Endothelial cell of umbilical vein (primary cell): ENCODE measurements around the gene CENPP. TPM values are rescaled to one million over a fixed set of nuclear protein-coding genes. Genes with fewer than 3 reads are reported as not detected.

ENCODE experiments used
- BruUV-seq: library from RNA; stranded (reverse); fragments of 400-500 nt; replicated peaks from 2 replicates; lab custom pipeline; 2021; lab: Mats Ljungman, UMichigan
- CTCF ChIA-PET: fragments of 300-600, 350-600 bp; sonication (Branson Sonifier 250); formaldehyde crosslinking; loops from one replicate; lab custom pipeline; 2021; ENCODE audit warnings: antibody characterized with exemption, inconsistent platforms; lab: Charles Lee
- POLR2A ChIA-PET: fragments of 300-600, 350-600 bp; sonication (Branson Sonifier 250); formaldehyde crosslinking; loops from one replicate; lab custom pipeline; 2021; ENCODE audit warnings: antibody characterized with exemption, inconsistent platforms; lab: Charles Lee
- DNase-seq: peaks from one replicate; pipeline ENCODE4 v3.0.0-alpha.2; 2011; ENCODE audit warnings: low read depth, low spot score
- FAIRE-seq: peaks from 2 replicates; lab custom pipeline; 2011; peaks lifted over from hg19 to GRCh38; lab: Jason Lieb, UNC
- H2AFZ ChIP-seq: 2 replicates; pipeline ENCODE4 v1.6.0; 2012; ENCODE audit warnings: low read depth, low read length, control low read depth, inconsistent platforms
- H3K27ac ChIP-seq: 2 replicates; pipeline ENCODE4 v1.5.1; 2011; ENCODE audit warnings: low read depth, mild to moderate bottlenecking, control low read depth, low read length, moderate library complexity; ENCODE audit not compliant: insufficient read depth
- H3K27me3 ChIP-seq, 2 experiments: 2 replicates each; pipeline versions ENCODE4 v1.6.0 to v1.6.1; 2011; ENCODE audit warnings: low read length in 2 of 2, mixed read lengths in 1 of 2; ENCODE audit not compliant: control insufficient read depth in 2 of 2, insufficient read depth in 2 of 2
- H3K36me3 ChIP-seq, 2 experiments: 2 replicates in 1 of 2; 3 replicates in 1 of 2; pipeline ENCODE4 v1.5.1; 2011; ENCODE audit warnings: low read length in 2 of 2, mild to moderate bottlenecking in 1 of 2, moderate library complexity in 1 of 2; ENCODE audit not compliant: control insufficient read depth in 2 of 2, insufficient read depth in 2 of 2; ENCODE audit errors: extremely low read depth in 1 of 2
- H3K4me1 ChIP-seq: 3 replicates; pipeline ENCODE4 v1.5.1; 2011; ENCODE audit warnings: mild to moderate bottlenecking, low read length; ENCODE audit not compliant: control insufficient read depth, insufficient read depth; ENCODE audit errors: extremely low read depth
- H3K4me2 ChIP-seq: 2 replicates; pipeline ENCODE4 v1.6.1; 2011; ENCODE audit warnings: low read length, control low read depth, mixed read lengths; ENCODE audit not compliant: insufficient read depth
- H3K4me3 ChIP-seq, 3 experiments: fragments of 200-600 bp in 1 of 3; sonication (generic), shearing (Covaris generic) in 1 of 3; replicated peaks in 1 of 3; 2 replicates each; pipeline ENCODE4 v1.5.1; 2011 to 2016; ENCODE audit warnings: control low read depth in 3 of 3, low read length in 3 of 3, mild to moderate bottlenecking in 2 of 3, inconsistent platforms in 1 of 3, low read depth in 1 of 3, moderate library complexity in 1 of 3; ENCODE audit not compliant: insufficient read depth in 1 of 3
- H3K79me2 ChIP-seq: 2 replicates; pipeline ENCODE4 v1.6.0; 2012; ENCODE audit warnings: low read length, inconsistent platforms; ENCODE audit not compliant: control insufficient read depth, insufficient read depth
- H3K9ac ChIP-seq: replicated peaks from 2 replicates; pipeline ENCODE3; 2011; ENCODE audit warnings: low read length, control low read depth; ENCODE audit not compliant: insufficient read depth; ENCODE audit errors: extremely low read depth
- H3K9me1 ChIP-seq: replicated peaks from 3 replicates; pipeline ENCODE4 v1.6.0; 2011; ENCODE audit warnings: mild to moderate bottlenecking, low read length; ENCODE audit not compliant: control insufficient read depth, insufficient read depth; ENCODE audit errors: extremely low read depth
- H3K9me3 ChIP-seq: replicated peaks from 2 replicates; pipeline ENCODE4 v1.5.1; 2012; ENCODE audit warnings: low read length, inconsistent platforms; ENCODE audit not compliant: control insufficient read depth, insufficient read depth
- H4K20me1 ChIP-seq: replicated peaks from 2 replicates; pipeline ENCODE3; 2011; ENCODE audit warnings: mild to moderate bottlenecking, low read length; ENCODE audit not compliant: control insufficient read depth, insufficient read depth; ENCODE audit errors: extremely low read depth
- CTCF ChIP-seq, 2 donors: IDR thresholded peaks; 1 replicate in 1 of 2; 2 replicates in 1 of 2; pipeline ENCODE4 v1.5.1; 2011; ENCODE audit warnings: low read length in 2 of 2, mild to moderate bottlenecking in 2 of 2, moderate library complexity in 2 of 2, control low read depth in 1 of 2, inconsistent platforms in 1 of 2, low read depth in 1 of 2; ENCODE audit not compliant: insufficient read depth in 1 of 2; ENCODE audit errors: extremely low read depth in 1 of 2
- EZH2 ChIP-seq: IDR thresholded peaks from 2 replicates; pipeline ENCODE4 v1.6.1; 2012; ENCODE audit warnings: borderline replicate concordance, low read depth, mild to moderate bottlenecking, moderate library complexity, low read length, inconsistent platforms; ENCODE audit not compliant: severe bottlenecking
- FOS ChIP-seq: IDR thresholded peaks from 2 replicates; pipeline ENCODE4 v1.6.1; 2011; ENCODE audit warnings: mild to moderate bottlenecking, low read length, moderate library complexity, borderline replicate concordance; ENCODE audit not compliant: insufficient read depth
- GATA2 ChIP-seq: IDR thresholded peaks from 2 replicates; pipeline ENCODE4 v1.7.0; 2011; ENCODE audit warnings: low read depth, mild to moderate bottlenecking, moderate library complexity, mixed read lengths, low read length; ENCODE audit not compliant: insufficient read length, insufficient read depth
- JUN ChIP-seq: IDR thresholded peaks from 2 replicates; pipeline ENCODE4 v1.6.1; 2011; ENCODE audit warnings: borderline replicate concordance, low read depth; ENCODE audit not compliant: insufficient read length, insufficient read depth
- MAX ChIP-seq: IDR thresholded peaks from 2 replicates; pipeline ENCODE4 v1.6.1; 2011; ENCODE audit not compliant: insufficient read depth, insufficient read length
- MYC ChIP-seq: IDR thresholded peaks from one replicate; pipeline ENCODE4 v1.6.1; 2011; ENCODE audit warnings: mild to moderate bottlenecking, low read depth, low read length
- POLR2A ChIP-seq: IDR thresholded peaks from 2 replicates; pipeline ENCODE4 v1.6.1; 2012; ENCODE audit warnings: low read depth, mild to moderate bottlenecking, control low read depth, low read length
- POLR2AphosphoS5 ChIP-seq: IDR thresholded peaks from 2 replicates; pipeline ENCODE4 v1.6.1; 2012; ENCODE audit warnings: low read depth, mild to moderate bottlenecking, control low read depth, low read length, moderate library complexity; ENCODE audit not compliant: insufficient read depth
- dilution Hi-C: fragments of 300-500 bp; cut with MboI; formaldehyde crosslinking; loops from one replicate; pipeline ENCODE4 v1.15.0; 2019; ENCODE audit warnings: low sequenced_read_pairs; ENCODE audit not compliant: extremely low pct_ligation_motif_present
- intact Hi-C: fragments of 100-400 bp; cut with micrococcal nuclease; formaldehyde crosslinking; loops from one replicate; pipeline ENCODE4 v1.10.0; 2022
- polyA plus RNA-seq, 4 experiments: library from polyadenylated mRNA; depleted of rRNA in 3 of 4; stranded (reverse) in 3 of 4; unstranded in 1 of 4; fragments of >200 nt; gene quantifications; 2 replicates each; pipeline versions ENCODE4 v1.2.1 to v1.2.3, GENCODE V29; 2011 to 2012; ENCODE audit warnings: missing spikeins in 1 of 4
- total RNA-seq: library from RNA; stranded (reverse); gene quantifications from 2 replicates; pipeline ENCODE4 v1.2.3, GENCODE V29; 2021

The CENPP gene
- total and polyA plus RNA-seq, 2 donors (not counting 3 experiments of a cell fraction or from before 2014, with no cell fraction given) = 1.2 to 12.0 TPM

GRCh38 chr9:92463387-92463786, 137.6 kb downstream of the CENPP start:
- no peak overlapping the region for H3K9ac ChIP-seq
- TF ChIP-seq FOS = no peak
- TF ChIP-seq POLR2A = no peak
- TF ChIP-seq MYC = no peak
- H3K4me3 ChIP-seq = no peak overlapping the region
- no peaks in the 10 kb centered on the region for H3K9me3 ChIP-seq
- no TSS peak for BruUV-seq
- FAIRE-seq (no peak), DNase-seq (no peak)
- H4K20me1 ChIP-seq = no peaks in the 10 kb centered on the region
- no peaks in the 10 kb centered on the region for H3K36me3 ChIP-seq
- ChIA-PET CTCF (no interaction called here), POLR2A (no interaction called here)
- no peak overlapping the region for H3K27ac ChIP-seq
- intact Hi-C loops (no loop called here), dilution Hi-C loops (no loop called here)
- H3K4me2 ChIP-seq = no peak overlapping the region
- no peaks in the 10 kb centered on the region for H3K9me1 ChIP-seq
- H3K79me2 ChIP-seq = no peaks in the 10 kb centered on the region
- H3K4me1 ChIP-seq = no peaks in the 10 kb centered on the region
- H2AFZ ChIP-seq = no peak overlapping the region
- no peaks in the 10 kb centered on the region for H3K27me3 ChIP-seq

GRCh38 chr9:92463984-92464383, 138.2 kb downstream of the CENPP start:
- TF ChIP-seq JUN (no peak), FOS (no peak), MAX (no peak), GATA2 (no peak), CTCF (IDR thresholded peaks at IDR 0.05; ENCODE audit: extremely low read depth in 1 of 2, insufficient read depth in 1 of 2, low read depth in 1 of 2, low read length in 2 of 2) (no peak), POLR2A (no peak), POLR2AphosphoS5 (no peak), MYC (no peak), EZH2 (no peak)
- H3K9ac ChIP-seq = no peak overlapping the region
- H3K79me2 ChIP-seq = no peaks in the 10 kb centered on the region
- dilution Hi-C loops (no loop called here), intact Hi-C loops (no loop called here)
- no peaks in the 10 kb centered on the region for H3K9me3 ChIP-seq
- DNase-seq (no peak), FAIRE-seq (no peak)
- ChIA-PET CTCF (no interaction called here), POLR2A (no interaction called here)
- no peak overlapping the region for H2AFZ ChIP-seq
- no peak overlapping the region for H3K27ac ChIP-seq
- BruUV-seq = no TSS peak
- no peak overlapping the region for H3K4me2 ChIP-seq
- no peaks in the 10 kb centered on the region for H4K20me1 ChIP-seq
- H3K9me1 ChIP-seq = no peaks in the 10 kb centered on the region
- H3K27me3 ChIP-seq = no peaks in the 10 kb centered on the region
- H3K4me3 ChIP-seq = no peak overlapping the region
- no peaks in the 10 kb centered on the region for H3K36me3 ChIP-seq
- H3K4me1 ChIP-seq = no peaks in the 10 kb centered on the region
